Body of pancreas (tissue), 4 donors: Measurements from ENCODE around the gene PIK3AP1.

Source experiments
- POLR2A ChIP-seq, 3 donors: fragments of 450-650 bp; IDR thresholded peaks; one replicate each; pipeline ENCODE4 v1.6.1; 2016; ENCODE audit warnings: antibody characterized with exemption in 3 of 3, mild to moderate bottlenecking in 2 of 3
- TF ChIP-seq, protein P1 (sequence below), 7 experiments: fragments of 450-650 bp in 4 of 7; fragments of 200-600 bp in 3 of 7; sonication (generic) in 3 of 7; IDR thresholded peaks; one replicate each; pipeline ENCODE4 v1.5.1; 2016 to 2019; ENCODE audit warnings: antibody characterized with exemption in 7 of 7

DNA sequence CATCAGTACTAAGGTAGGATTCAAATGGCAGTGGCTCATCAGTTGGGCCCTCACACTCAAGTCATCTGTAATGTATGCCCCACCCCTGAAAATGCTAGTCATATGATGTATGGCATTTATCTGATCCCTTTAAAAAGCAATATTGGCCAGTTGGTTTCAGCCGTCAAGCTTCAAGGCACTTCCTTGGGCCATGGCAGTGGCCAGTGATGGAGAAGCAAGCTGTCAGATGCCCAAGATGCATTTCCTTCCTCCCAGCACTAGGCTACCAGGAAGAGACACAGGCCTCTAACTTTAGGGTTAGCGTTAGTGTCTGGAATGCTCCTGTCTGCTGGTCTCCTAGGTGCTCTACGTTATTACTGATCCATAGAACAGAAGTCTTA lies 64.1 kb downstream of the PIK3AP1 start:
- no peak for TF ChIP-seq POLR2A (IDR thresholded peaks at IDR 0.05)
- TF ChIP-seq, protein P1, sequence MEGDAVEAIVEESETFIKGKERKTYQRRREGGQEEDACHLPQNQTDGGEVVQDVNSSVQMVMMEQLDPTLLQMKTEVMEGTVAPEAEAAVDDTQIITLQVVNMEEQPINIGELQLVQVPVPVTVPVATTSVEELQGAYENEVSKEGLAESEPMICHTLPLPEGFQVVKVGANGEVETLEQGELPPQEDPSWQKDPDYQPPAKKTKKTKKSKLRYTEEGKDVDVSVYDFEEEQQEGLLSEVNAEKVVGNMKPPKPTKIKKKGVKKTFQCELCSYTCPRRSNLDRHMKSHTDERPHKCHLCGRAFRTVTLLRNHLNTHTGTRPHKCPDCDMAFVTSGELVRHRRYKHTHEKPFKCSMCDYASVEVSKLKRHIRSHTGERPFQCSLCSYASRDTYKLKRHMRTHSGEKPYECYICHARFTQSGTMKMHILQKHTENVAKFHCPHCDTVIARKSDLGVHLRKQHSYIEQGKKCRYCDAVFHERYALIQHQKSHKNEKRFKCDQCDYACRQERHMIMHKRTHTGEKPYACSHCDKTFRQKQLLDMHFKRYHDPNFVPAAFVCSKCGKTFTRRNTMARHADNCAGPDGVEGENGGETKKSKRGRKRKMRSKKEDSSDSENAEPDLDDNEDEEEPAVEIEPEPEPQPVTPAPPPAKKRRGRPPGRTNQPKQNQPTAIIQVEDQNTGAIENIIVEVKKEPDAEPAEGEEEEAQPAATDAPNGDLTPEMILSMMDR (IDR thresholded peaks at IDR 0.05), result no peak
